Measurements from ENCODE around the gene CMBL. TPM values are rescaled to one million over a fixed set of nuclear protein-coding genes. Genes with fewer than 3 reads are reported as not detected.
"Not testable (repeated sequence)": the region's sequence is repeated elsewhere in the genome, so short reads cannot be mapped to it uniquely, and the experiment has no call there.

CMBL gene
- total and polyA plus RNA-seq, 9 donors, result 24.1 to 89.7 (median 74.4) TPM

- Histone ChIP-seq H3K27ac (ENCODE audit: low read length) (peak overlapping the region; percentile 76), H3K4me3 (ENCODE audit: low read length) (no peak overlapping the region), H3K27me3 (ENCODE audit: control insufficient read depth, insufficient read depth, low read length) (no peaks in the 10 kb centered on the region), H3K4me1 (ENCODE audit: control insufficient read depth, insufficient read depth, low read length) (peaks cover 32% of the 10 kb centered on the region), H3K36me3 (ENCODE audit: control insufficient read depth, insufficient read depth, low read length) (peaks cover 6% of the 10 kb centered on the region), H3K9me3 (replicated peaks; ENCODE audit: control insufficient read depth, low read depth, low read length) (no peaks in the 10 kb centered on the region)
- no peak for DNase-seq
- 40% methylated on average over 3 of the region's 7 CpGs for WGBS (ENCODE audit: insufficient coverage)
Measured at GRCh38 chr5:10286862-10287227, 20.9 kb downstream of the CMBL start.

GRCh38 chr5:10286162-10286861 is 21.4 kb downstream of the CMBL start:
- Histone ChIP-seq H3K4me3 (ENCODE audit: low read length) (no peak overlapping the region), H3K27me3 (ENCODE audit: control insufficient read depth, insufficient read depth, low read length) (no peaks in the 10 kb centered on the region), H3K36me3 (ENCODE audit: control insufficient read depth, insufficient read depth, low read length) (peaks cover 6% of the 10 kb centered on the region), H3K4me1 (ENCODE audit: control insufficient read depth, insufficient read depth, low read length) (peaks cover 32% of the 10 kb centered on the region), H3K9me3 (replicated peaks; ENCODE audit: control insufficient read depth, low read depth, low read length) (no peaks in the 10 kb centered on the region), H3K27ac (ENCODE audit: low read length) (peak overlapping the region; percentile 76)
- DNase-seq, result peak; percentile 90
- 64% methylated on average over 5 of the region's 6 CpGs for WGBS (ENCODE audit: insufficient coverage)

GRCh38 chr5:10285362-10285761 is 22.3 kb downstream of the CMBL start:
- H3K27ac ChIP-seq (ENCODE audit: low read length); H3K4me3 ChIP-seq (ENCODE audit: low read length); H3K36me3 ChIP-seq (ENCODE audit: control insufficient read depth, insufficient read depth, low read length); H3K9me3 ChIP-seq (replicated peaks; ENCODE audit: control insufficient read depth, low read depth, low read length); H3K27me3 ChIP-seq (ENCODE audit: control insufficient read depth, insufficient read depth, low read length); DNase-seq: not testable (repeated sequence)
- WGBS (ENCODE audit: insufficient coverage), result 98% methylated on average over 5 of the region's 8 CpGs
- peaks cover 32% of the 10 kb centered on the region for H3K4me1 ChIP-seq (ENCODE audit: control insufficient read depth, insufficient read depth, low read length)

- peak; percentile 90 for DNase-seq
- H3K27ac ChIP-seq (ENCODE audit: low read length), result no peak overlapping the region
- WGBS (ENCODE audit: insufficient coverage), result 18% methylated on average over 14 of the region's 17 CpGs
- no peaks in the 10 kb centered on the region for H3K27me3 ChIP-seq (ENCODE audit: control insufficient read depth, insufficient read depth, low read length)
- H3K4me3 ChIP-seq (ENCODE audit: low read length), result no peak overlapping the region
- H3K9me3 ChIP-seq (replicated peaks; ENCODE audit: control insufficient read depth, low read depth, low read length), result no peaks in the 10 kb centered on the region
- peaks cover 22% of the 10 kb centered on the region for H3K4me1 ChIP-seq (ENCODE audit: control insufficient read depth, insufficient read depth, low read length)
- peaks cover 6% of the 10 kb centered on the region for H3K36me3 ChIP-seq (ENCODE audit: control insufficient read depth, insufficient read depth, low read length)
Measured at GRCh38 chr5:10283927-10284635, 23.6 kb downstream of the CMBL start.

GRCh38 chr5:10279925-10280720 is 27.6 kb downstream of the CMBL start:
- peaks cover 3% of the 10 kb centered on the region for H3K4me1 ChIP-seq (ENCODE audit: control insufficient read depth, insufficient read depth, low read length)
- no peak for DNase-seq
- WGBS (ENCODE audit: insufficient coverage), result 93% methylated on average over 1 of the region's 7 CpGs
- H3K4me3 ChIP-seq (ENCODE audit: low read length), result no peak overlapping the region
- H3K27me3 ChIP-seq (ENCODE audit: control insufficient read depth, insufficient read depth, low read length), result no peaks in the 10 kb centered on the region
- no peaks in the 10 kb centered on the region for H3K9me3 ChIP-seq (replicated peaks; ENCODE audit: control insufficient read depth, low read depth, low read length)
- H3K36me3 ChIP-seq (ENCODE audit: control insufficient read depth, insufficient read depth, low read length), result peaks cover 14% of the 10 kb centered on the region
- no peak overlapping the region for H3K27ac ChIP-seq (ENCODE audit: low read length)

GRCh38 chr5:10279328-10279727 is 28.4 kb downstream of the CMBL start:
- Histone ChIP-seq H3K27ac (ENCODE audit: low read length) (no peak overlapping the region), H3K4me3 (ENCODE audit: low read length) (no peak overlapping the region), H3K27me3 (ENCODE audit: control insufficient read depth, insufficient read depth, low read length) (no peaks in the 10 kb centered on the region), H3K4me1 (ENCODE audit: control insufficient read depth, insufficient read depth, low read length) (peaks cover 3% of the 10 kb centered on the region), H3K36me3 (ENCODE audit: control insufficient read depth, insufficient read depth, low read length) (peaks cover 14% of the 10 kb centered on the region), H3K9me3 (replicated peaks; ENCODE audit: control insufficient read depth, low read depth, low read length) (no peaks in the 10 kb centered on the region)
- WGBS (ENCODE audit: insufficient coverage), result no CpG with 5 or more reads among the region's 4 CpGs
- DNase-seq, result peak; percentile 33

GRCh38 chr5:10278658-10279279 is 28.9 kb downstream of the CMBL start:
- Histone ChIP-seq H3K27me3 (ENCODE audit: control insufficient read depth, insufficient read depth, low read length) (no peaks in the 10 kb centered on the region), H3K27ac (ENCODE audit: low read length) (no peak overlapping the region), H3K4me1 (ENCODE audit: control insufficient read depth, insufficient read depth, low read length) (peaks cover 2% of the 10 kb centered on the region), H3K36me3 (ENCODE audit: control insufficient read depth, insufficient read depth, low read length) (peaks cover 14% of the 10 kb centered on the region), H3K9me3 (replicated peaks; ENCODE audit: control insufficient read depth, low read depth, low read length) (no peaks in the 10 kb centered on the region), H3K4me3 (ENCODE audit: low read length) (no peak overlapping the region)
- DNase-seq, result no peak
- 86% methylated on average over 11 of the region's 12 CpGs for WGBS (ENCODE audit: insufficient coverage)

GRCh38 chr5:10277773-10278630 is 29.7 kb downstream of the CMBL start:
- Histone ChIP-seq H3K27me3 (ENCODE audit: control insufficient read depth, insufficient read depth, low read length) (no peaks in the 10 kb centered on the region), H3K27ac (ENCODE audit: low read length) (no peak overlapping the region), H3K4me3 (ENCODE audit: low read length) (no peak overlapping the region), H3K4me1 (ENCODE audit: control insufficient read depth, insufficient read depth, low read length) (peaks cover 2% of the 10 kb centered on the region), H3K36me3 (ENCODE audit: control insufficient read depth, insufficient read depth, low read length) (peaks cover 14% of the 10 kb centered on the region), H3K9me3 (replicated peaks; ENCODE audit: control insufficient read depth, low read depth, low read length) (no peaks in the 10 kb centered on the region)
- 84% methylated on average over 11 of the region's 13 CpGs for WGBS (ENCODE audit: insufficient coverage)
- DNase-seq, result no peak

- no peak overlapping the region for H3K4me3 ChIP-seq (ENCODE audit: low read length)
- no peak overlapping the region for H3K27ac ChIP-seq (ENCODE audit: low read length)
- 84% methylated on average over 3 of the region's 7 CpGs for WGBS (ENCODE audit: insufficient coverage)
- H3K9me3 ChIP-seq (replicated peaks; ENCODE audit: control insufficient read depth, low read depth, low read length), result no peaks in the 10 kb centered on the region
- H3K4me1 ChIP-seq (ENCODE audit: control insufficient read depth, insufficient read depth, low read length), result peaks cover 2% of the 10 kb centered on the region
- H3K27me3 ChIP-seq (ENCODE audit: control insufficient read depth, insufficient read depth, low read length), result no peaks in the 10 kb centered on the region
- DNase-seq, result no peak
- H3K36me3 ChIP-seq (ENCODE audit: control insufficient read depth, insufficient read depth, low read length), result peaks cover 14% of the 10 kb centered on the region
Measured at GRCh38 chr5:10276691-10277090, 31.0 kb downstream of the CMBL start.

Data from muscle of leg (tissue), 11 donors.